HepG2 (cell line): Measurements from ENCODE around the gene TSPAN5. TPM values are rescaled to one million over a fixed set of nuclear protein-coding genes. Genes with fewer than 3 reads are reported as not detected.

ENCODE experiments used
- ATAC-seq: fragments of 200-7000 bp; cut with Tn5 transposase; 3 replicates; pipeline ENCODE4 v1.9.1; 2020; ENCODE audit warnings: mild to moderate bottlenecking, moderate library complexity
- BruUV-seq: library from RNA; stranded (reverse); fragments of 400-500 nt; replicated peaks from 2 replicates; lab custom pipeline; 2021; lab: Mats Ljungman, UMichigan
- CTCF ChIA-PET: fragments of 300-600 bp; formaldehyde crosslinking; extraction: SDS; loops from one replicate; lab custom pipeline; 2021; ENCODE audit warnings: low total read pairs, inconsistent platforms, low intra/inter-chr PET ratio; lab: Yijun Ruan, JAX
- POLR2A ChIA-PET: fragments of 350-600 bp; sonication (Branson Sonifier 250); formaldehyde crosslinking; loops from one replicate; lab custom pipeline; 2020; ENCODE audit warnings: antibody characterized with exemption, inconsistent platforms; lab: Yijun Ruan, JAX
- DNase-seq: peaks from one replicate; pipeline ENCODE4 v3.0.0-alpha.2; 2015; ENCODE audit warnings: low spot score
- FAIRE-seq: peaks from 3 replicates; lab custom pipeline; 2011; peaks lifted over from hg19 to GRCh38; lab: Jason Lieb, UNC
- H2AFZ ChIP-seq: one replicate; pipeline ENCODE4 v1.6.1; 2011; ENCODE audit warnings: low read length, inconsistent platforms
- H3K27ac ChIP-seq: fragments of 300-600 bp; 3 replicates; pipeline ENCODE4 v1.8.0; 2011; ENCODE audit warnings: mixed run types, mild to moderate bottlenecking, mixed read lengths, low read length, inconsistent platforms; ENCODE audit not compliant: insufficient read depth; ENCODE audit errors: extremely low read length
- H3K27me3 ChIP-seq, 2 experiments: fragments of 200-600 bp in 1 of 2; 2 replicates in 1 of 2; 3 replicates in 1 of 2; pipeline versions ENCODE4 v1.6.0 to v1.8.0; 2011; ENCODE audit warnings: low read length in 2 of 2, mild to moderate bottlenecking in 2 of 2, moderate library complexity in 2 of 2, inconsistent platforms in 1 of 2; ENCODE audit not compliant: insufficient read depth in 2 of 2, control insufficient read depth in 1 of 2
- H3K36me3 ChIP-seq, 2 experiments: fragments of 200-600 bp in 1 of 2; replicated peaks in 1 of 2; 2 replicates in 1 of 2; 3 replicates in 1 of 2; pipeline versions ENCODE4 v1.5.1 to v1.8.0; 2011; ENCODE audit warnings: low read length in 2 of 2, inconsistent platforms in 1 of 2; ENCODE audit not compliant: insufficient read depth in 2 of 2, control insufficient read depth in 1 of 2
- H3K4me1 ChIP-seq: 2 replicates; pipeline ENCODE4 v1.5.1; 2012; ENCODE audit warnings: low read length, inconsistent platforms; ENCODE audit not compliant: insufficient read depth
- H3K4me2 ChIP-seq: 2 replicates; pipeline ENCODE4 v1.6.0; 2011; ENCODE audit warnings: low read depth, low read length, inconsistent platforms
- H3K4me3 ChIP-seq, 3 experiments: fragments of 200-600 bp in 1 of 3; sonication (generic), shearing (Covaris generic) in 1 of 3; replicated peaks in 1 of 3; 2 replicates each; pipeline ENCODE4 v1.5.1; 2011 to 2016; ENCODE audit warnings: low read length in 3 of 3, inconsistent platforms in 2 of 3, low read depth in 2 of 3, mild to moderate bottlenecking in 2 of 3, control low read depth in 1 of 3, mixed read lengths in 1 of 3; ENCODE audit not compliant: insufficient read depth in 1 of 3
- H3K79me2 ChIP-seq: one replicate; pipeline ENCODE4 v1.6.1; 2011; ENCODE audit warnings: low read length, inconsistent platforms; ENCODE audit not compliant: insufficient read depth
- H3K9ac ChIP-seq: 2 replicates; pipeline ENCODE4 v1.6.0; 2011; ENCODE audit warnings: mild to moderate bottlenecking, low read depth, low read length, inconsistent platforms; ENCODE audit not compliant: insufficient read depth
- H3K9me3 ChIP-seq: 2 replicates; pipeline ENCODE4 v1.5.1; 2012; ENCODE audit warnings: mild to moderate bottlenecking, low read length
- H4K20me1 ChIP-seq: 2 replicates; pipeline ENCODE4 v1.6.0; 2011; ENCODE audit warnings: inconsistent platforms, mild to moderate bottlenecking, low read length, moderate library complexity; ENCODE audit not compliant: insufficient read depth
- ARID2 ChIP-seq: sonication (generic); formaldehyde crosslinking; IDR thresholded peaks from 2 replicates; pipeline ENCODE4 v1.8.1; 2022; ENCODE audit warnings: mild to moderate bottlenecking, missing genetic modification reagents, borderline replicate concordance
- CEBPZ ChIP-seq: IDR thresholded peaks from 2 replicates; pipeline ENCODE4 v1.6.1; 2012; ENCODE audit warnings: low read length, improper control_type of control experiment
- HOXA3 ChIP-seq: sonication (generic); formaldehyde crosslinking; IDR thresholded peaks from 2 replicates; pipeline ENCODE4 v1.5.0; 2020; ENCODE audit warnings: missing genetic modification reagents
- NFATC3 ChIP-seq: sonication (generic); formaldehyde crosslinking; IDR thresholded peaks from 2 replicates; pipeline ENCODE4 v1.5.1; 2020; ENCODE audit warnings: mild to moderate bottlenecking, missing genetic modification reagents
- PRPF4 ChIP-seq: fragments of 200-400 bp; formaldehyde crosslinking; IDR thresholded peaks from 2 replicates; pipeline ENCODE4 v1.6.1; 2016; ENCODE audit warnings: low read length, low read depth; ENCODE audit not compliant: poor library complexity, severe bottlenecking
- RCOR2 ChIP-seq: IDR thresholded peaks from 2 replicates; pipeline ENCODE4 v1.6.1; 2016; ENCODE audit warnings: missing biosample characterization, missing genetic modification reagents
- RFX5 ChIP-seq: IDR thresholded peaks from 2 replicates; pipeline ENCODE4 v1.6.1; 2011; ENCODE audit warnings: low read depth, low read length, improper control_type of control experiment
- SNAPC2 ChIP-seq: sonication (generic); formaldehyde crosslinking; IDR thresholded peaks from 2 replicates; pipeline ENCODE4 v1.8.1; 2022; ENCODE audit warnings: mild to moderate bottlenecking, missing genetic modification reagents
- SP140L ChIP-seq: sonication (generic); formaldehyde crosslinking; IDR thresholded peaks from 2 replicates; pipeline ENCODE4 v1.4.0; 2020; ENCODE audit warnings: missing genetic modification reagents, borderline replicate concordance
- SSRP1 ChIP-seq: IDR thresholded peaks from 2 replicates; pipeline ENCODE4 v1.6.1; 2016; ENCODE audit warnings: control low read depth
- SUZ12 ChIP-seq: fragments of 150-350 bp; IDR thresholded peaks from 2 replicates; pipeline ENCODE4 v1.6.1; 2014; ENCODE audit warnings: low read depth, low read length
- ZBTB25 ChIP-seq: IDR thresholded peaks from 2 replicates; pipeline ENCODE4 v1.6.1; 2018; ENCODE audit warnings: missing genetic modification reagents
- ZBTB7A ChIP-seq: sonication (generic); formaldehyde crosslinking; IDR thresholded peaks from 2 replicates; pipeline ENCODE4 v1.8.0; 2022; ENCODE audit warnings: mild to moderate bottlenecking, missing genetic modification reagents
- ZNF460 ChIP-seq: sonication (generic); formaldehyde crosslinking; IDR thresholded peaks from 2 replicates; pipeline ENCODE4 v1.5.1; 2020; ENCODE audit warnings: missing genetic modification reagents, mild to moderate bottlenecking, borderline replicate concordance
- ZSCAN12 ChIP-seq: sonication (generic); formaldehyde crosslinking; IDR thresholded peaks from 2 replicates; pipeline ENCODE4 v1.9.0; 2021; ENCODE audit warnings: mild to moderate bottlenecking, missing genetic modification reagents
- ZSCAN21 ChIP-seq: sonication (generic); formaldehyde crosslinking; IDR thresholded peaks from 2 replicates; pipeline ENCODE4 v1.8.0; 2022; ENCODE audit warnings: mild to moderate bottlenecking, missing genetic modification reagents, moderate library complexity, borderline replicate concordance
- WGBS: methylation state at CpG from one replicate; pipeline ENCODE4 v1.1.6; 2017; ENCODE audit warnings: low lambda C conversion rate; 5-methylcytosine and 5-hydroxymethylcytosine counted together
- in situ Hi-C: cut with HindIII; loops from 2 replicates; pipeline ENCODE4 v1.10.0; 2017; ENCODE audit warnings: low pct_unique_long_range_greater_than_20kb; ENCODE audit not compliant: extremely low pct_ligation_motif_present
- intact Hi-C: fragments of 100-400 bp; cut with micrococcal nuclease; formaldehyde crosslinking; loops from one replicate; pipeline ENCODE4 v1.10.0; 2022; ENCODE audit not compliant: unreplicated experiment
- polyA plus RNA-seq, 8 experiments: library from polyadenylated mRNA; depleted of rRNA in 3 of 8; stranded (reverse) in 7 of 8; unstranded in 1 of 8; fragments of >200 nt; fragmentation: Illumina TruSeq in 4 of 8; extraction: Trizol in 4 of 8; gene quantifications; 2 replicates each; pipeline versions ENCODE4 v1.2.1 to v1.2.3, GENCODE V29; 2011 to 2016; ENCODE audit warnings: low read depth in 4 of 8, missing spikeins in 1 of 8, mixed read lengths in 1 of 8; ENCODE audit not compliant: insufficient read depth in 1 of 8
- total RNA-seq, 5 experiments: library from RNA; depleted of rRNA; stranded (reverse); fragments of >200 nt; fragmentation: Illumina TruSeq; extraction: Trizol; gene quantifications; 2 replicates each; pipeline ENCODE4 v1.2.3, GENCODE V29; 2016; ENCODE audit warnings: low read depth in 1 of 5
- TF ChIP-seq, protein P1 (sequence below): sonication (generic); formaldehyde crosslinking; IDR thresholded peaks from 2 replicates; pipeline ENCODE4 v1.5.1; 2020; ENCODE audit warnings: missing genetic modification reagents, mild to moderate bottlenecking, borderline replicate concordance
- TF ChIP-seq, protein P2 (sequence below): sonication (generic); formaldehyde crosslinking; IDR thresholded peaks from 2 replicates; pipeline ENCODE4 v1.8.1; 2023; ENCODE audit warnings: mild to moderate bottlenecking, missing genetic modification reagents

Gene TSPAN5
- total and polyA plus RNA-seq, 2 of the 13 experiments (the other 11 are each of a cell fraction or from before 2014, with no cell fraction given), result 0.20 to 0.53 TPM

DNA sequence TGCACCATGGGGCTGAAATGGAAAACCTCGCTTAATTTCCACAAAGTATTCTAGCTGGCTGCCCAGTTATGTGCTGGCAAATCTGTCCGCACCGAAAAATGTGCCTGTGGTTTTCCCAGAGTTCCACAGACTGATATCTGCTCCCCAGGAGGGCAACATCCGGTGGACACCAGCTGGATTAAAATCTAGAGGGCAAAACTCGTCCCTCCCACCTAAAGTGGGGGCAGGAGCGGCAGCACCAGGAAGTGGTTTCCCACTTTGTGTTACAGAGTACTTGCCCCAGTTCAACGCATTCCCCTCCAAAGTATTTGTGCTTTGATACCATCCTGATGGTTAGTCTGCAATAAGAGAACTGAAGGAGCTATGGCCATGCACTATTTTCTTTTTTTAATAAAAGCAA, 187.6 kb downstream of the TSPAN5 start:
- intact Hi-C loops (no loop called here), in situ Hi-C loops (loop anchor here (25.0 kb wide), 2 partner anchors 366 to 991 kb away; no protein-coding TSS in a partner anchor)
- peaks cover 2 to 4% of the 10 kb centered on the region in 2 experiments; a peak in 1 of 5 replicates for H3K27me3 ChIP-seq
- WGBS, result 47% methylated on average over 7 of the region's 7 CpGs
- TF ChIP-seq RCOR2 (CRISPR knock-in tag) (no peak), CEBPZ (no peak), ZNF460 (no peak), SP140L (CRISPR knock-in tag) (no peak), PRPF4 (no peak), SNAPC2 (CRISPR knock-in tag) (no peak), NFATC3 (CRISPR knock-in tag) (no peak), SSRP1 (CRISPR knock-in tag) (no peak), ZSCAN21 (CRISPR knock-in tag) (no peak), ZBTB25 (CRISPR knock-in tag) (no peak), ZBTB7A (CRISPR knock-in tag) (no peak), ZSCAN12 (CRISPR knock-in tag) (no peak), HOXA3 (CRISPR knock-in tag) (no peak), SUZ12 (no peak), RFX5 (no peak), ARID2 (CRISPR knock-in tag) (no peak)
- TF ChIP-seq, protein P1, sequence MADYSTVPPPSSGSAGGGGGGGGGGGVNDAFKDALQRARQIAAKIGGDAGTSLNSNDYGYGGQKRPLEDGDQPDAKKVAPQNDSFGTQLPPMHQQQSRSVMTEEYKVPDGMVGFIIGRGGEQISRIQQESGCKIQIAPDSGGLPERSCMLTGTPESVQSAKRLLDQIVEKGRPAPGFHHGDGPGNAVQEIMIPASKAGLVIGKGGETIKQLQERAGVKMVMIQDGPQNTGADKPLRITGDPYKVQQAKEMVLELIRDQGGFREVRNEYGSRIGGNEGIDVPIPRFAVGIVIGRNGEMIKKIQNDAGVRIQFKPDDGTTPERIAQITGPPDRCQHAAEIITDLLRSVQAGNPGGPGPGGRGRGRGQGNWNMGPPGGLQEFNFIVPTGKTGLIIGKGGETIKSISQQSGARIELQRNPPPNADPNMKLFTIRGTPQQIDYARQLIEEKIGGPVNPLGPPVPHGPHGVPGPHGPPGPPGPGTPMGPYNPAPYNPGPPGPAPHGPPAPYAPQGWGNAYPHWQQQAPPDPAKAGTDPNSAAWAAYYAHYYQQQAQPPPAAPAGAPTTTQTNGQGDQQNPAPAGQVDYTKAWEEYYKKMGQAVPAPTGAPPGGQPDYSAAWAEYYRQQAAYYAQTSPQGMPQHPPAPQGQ (CRISPR knock-in tag), result no peak
- TF ChIP-seq, protein P2, sequence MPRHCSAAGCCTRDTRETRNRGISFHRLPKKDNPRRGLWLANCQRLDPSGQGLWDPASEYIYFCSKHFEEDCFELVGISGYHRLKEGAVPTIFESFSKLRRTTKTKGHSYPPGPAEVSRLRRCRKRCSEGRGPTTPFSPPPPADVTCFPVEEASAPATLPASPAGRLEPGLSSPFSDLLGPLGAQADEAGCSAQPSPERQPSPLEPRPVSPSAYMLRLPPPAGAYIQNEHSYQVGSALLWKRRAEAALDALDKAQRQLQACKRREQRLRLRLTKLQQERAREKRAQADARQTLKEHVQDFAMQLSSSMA (CRISPR knock-in tag), result no peak
- H3K4me3 ChIP-seq, result no peak overlapping the region
- ChIA-PET CTCF (no interaction called here), POLR2A (no interaction called here)
- H3K27ac ChIP-seq, result no peak overlapping the region
- no peak overlapping the region for H2AFZ ChIP-seq
- no peak for ATAC-seq
- no peak for DNase-seq
- BruUV-seq, result no TSS peak
- H3K4me2 ChIP-seq, result no peak overlapping the region
- H3K9ac ChIP-seq, result no peak overlapping the region
- no peaks in the 10 kb centered on the region for H3K79me2 ChIP-seq
- no peaks in the 10 kb centered on the region for H3K4me1 ChIP-seq
- no peak for FAIRE-seq
- H3K36me3 ChIP-seq, result no peaks in the 10 kb centered on the region
- no peaks in the 10 kb centered on the region for H3K9me3 ChIP-seq
- H4K20me1 ChIP-seq, result no peaks in the 10 kb centered on the region
